H9 (cell line): ENCODE measurements around the gene RANBP17. TPM values are rescaled to one million over a fixed set of nuclear protein-coding genes. Genes with fewer than 3 reads are reported as not detected.

Experiments
- DNase-seq: peaks from one replicate; pipeline ENCODE4 v3.0.0-alpha.2; 2017
- H2AFZ ChIP-seq: one replicate; pipeline ENCODE4 v1.6.1; 2013; ENCODE audit warnings: mild to moderate bottlenecking, low read length, control low read depth, moderate library complexity
- H2AK5ac ChIP-seq: 2 replicates; pipeline ENCODE4 v1.6.1; 2013; ENCODE audit warnings: low read length, control low read depth, mixed read lengths; ENCODE audit not compliant: insufficient read length
- H2BK120ac ChIP-seq: one replicate; pipeline ENCODE4 v1.6.1; 2013; ENCODE audit warnings: low read depth, mild to moderate bottlenecking, low read length, control low read depth, inconsistent platforms; ENCODE audit not compliant: poor library complexity, severe bottlenecking
- H2BK12ac ChIP-seq: 2 replicates; pipeline ENCODE4 v1.6.1; 2013; ENCODE audit warnings: low read length, control low read depth, mixed read lengths, low read depth; ENCODE audit not compliant: insufficient read length
- H2BK15ac ChIP-seq: 2 replicates; pipeline ENCODE4 v1.6.1; 2013; ENCODE audit warnings: low read depth, low read length, control low read depth
- H2BK20ac ChIP-seq: one replicate; pipeline ENCODE4 v1.6.1; 2013; ENCODE audit warnings: low read depth, mild to moderate bottlenecking, low read length, control low read depth, inconsistent platforms; ENCODE audit not compliant: poor library complexity, severe bottlenecking
- H2BK5ac ChIP-seq: 2 replicates; pipeline ENCODE4 v1.6.1; 2013; ENCODE audit warnings: low read length, control low read depth, mixed read lengths; ENCODE audit not compliant: insufficient read length
- H3K14ac ChIP-seq: 2 replicates; pipeline ENCODE4 v1.6.1; 2013; ENCODE audit warnings: low read length, control low read depth; ENCODE audit not compliant: insufficient read depth
- H3K18ac ChIP-seq: 2 replicates; pipeline ENCODE4 v1.6.1; 2013; ENCODE audit warnings: low read depth, mild to moderate bottlenecking, mixed read lengths, low read length, control low read depth; ENCODE audit not compliant: insufficient read length
- H3K23ac ChIP-seq: 2 replicates; pipeline ENCODE4 v1.6.1; 2013; ENCODE audit warnings: low read length, control low read depth, mixed read lengths, low read depth; ENCODE audit not compliant: insufficient read length
- H3K23me2 ChIP-seq: 2 replicates; pipeline ENCODE4 v1.6.1; 2013; ENCODE audit warnings: low read depth, mild to moderate bottlenecking, mixed read lengths, low read length, control low read depth; ENCODE audit not compliant: insufficient read length, poor library complexity, severe bottlenecking
- H3K27ac ChIP-seq: 2 replicates; pipeline ENCODE4 v1.5.1; 2013; ENCODE audit warnings: low read length, control low read depth, mixed read lengths, low read depth; ENCODE audit not compliant: insufficient read length
- H3K27me3 ChIP-seq: 2 replicates; pipeline ENCODE4 v1.6.1; 2013; ENCODE audit warnings: low read length, control low read depth, inconsistent platforms; ENCODE audit not compliant: insufficient read depth
- H3K4ac ChIP-seq: 2 replicates; pipeline ENCODE4 v1.6.1; 2013; ENCODE audit warnings: low read depth, mild to moderate bottlenecking, control low read depth, inconsistent platforms, low read length, moderate library complexity
- H3K4me1 ChIP-seq: 2 replicates; pipeline ENCODE4 v1.6.1; 2013; ENCODE audit warnings: low read length, control low read depth, inconsistent platforms; ENCODE audit not compliant: insufficient read depth
- H3K4me2 ChIP-seq: 2 replicates; pipeline ENCODE4 v1.6.1; 2013; ENCODE audit warnings: low read length, control low read depth, mixed read lengths; ENCODE audit not compliant: insufficient read length, insufficient read depth
- H3K56ac ChIP-seq: 2 replicates; pipeline ENCODE4 v1.6.1; 2013; ENCODE audit warnings: low read depth, mild to moderate bottlenecking, mixed read lengths, low read length, control low read depth; ENCODE audit not compliant: insufficient read length
- H3K79me1 ChIP-seq: 2 replicates; pipeline ENCODE4 v1.6.1; 2013; ENCODE audit warnings: low read depth, mild to moderate bottlenecking, moderate library complexity, low read length, control low read depth, inconsistent platforms; ENCODE audit not compliant: insufficient read depth, poor library complexity, severe bottlenecking
- H3K79me2 ChIP-seq: 2 replicates; pipeline ENCODE4 v1.6.1; 2013; ENCODE audit warnings: low read length, control low read depth, inconsistent platforms; ENCODE audit not compliant: insufficient read depth
- H3K9ac ChIP-seq: 2 replicates; pipeline ENCODE4 v1.6.1; 2013; ENCODE audit warnings: low read length, control low read depth, mixed read lengths; ENCODE audit not compliant: insufficient read length; ENCODE audit errors: extremely low read depth
- H3K9me3 ChIP-seq: one replicate; pipeline ENCODE4 v1.6.1; 2013; ENCODE audit warnings: low read depth, low read length, inconsistent platforms; ENCODE audit not compliant: control insufficient read depth
- H3T11ph ChIP-seq: one replicate; pipeline ENCODE4 v1.6.1; 2013; ENCODE audit warnings: mild to moderate bottlenecking, low read length, control low read depth, inconsistent platforms
- H4K20me1 ChIP-seq: one replicate; pipeline ENCODE4 v1.6.1; 2013; ENCODE audit not compliant: control insufficient read depth, insufficient read length, insufficient read depth
- H4K5ac ChIP-seq: 2 replicates; pipeline ENCODE4 v1.6.1; 2013; ENCODE audit warnings: low read depth, mild to moderate bottlenecking, mixed read lengths, low read length, control low read depth; ENCODE audit not compliant: insufficient read length
- H4K8ac ChIP-seq: replicated peaks from 2 replicates; pipeline ENCODE4 v1.6.1; 2013; ENCODE audit warnings: low read length, control low read depth, mixed read lengths, low read depth; ENCODE audit not compliant: insufficient read length
- H4K91ac ChIP-seq: 2 replicates; pipeline ENCODE4 v1.6.1; 2013; ENCODE audit warnings: low read depth, mild to moderate bottlenecking, moderate library complexity, mixed read lengths, low read length, control low read depth; ENCODE audit not compliant: insufficient read length
- H3K27ac Mint-ChIP-seq, 3 experiments: 2 replicates in 2 of 3; 3 replicates in 1 of 3; pipeline ENCODE4 v1.8.0; 2020 to 2021; ENCODE audit warnings: mixed read lengths in 3 of 3, mild to moderate bottlenecking in 1 of 3, moderate library complexity in 1 of 3
- H3K27me3 Mint-ChIP-seq: 2 replicates; pipeline ENCODE4 v1.8.0; 2021; ENCODE audit warnings: low read depth, mild to moderate bottlenecking, moderate library complexity, mixed read lengths
- H3K36me3 Mint-ChIP-seq, 3 experiments: 2 replicates in 2 of 3; 3 replicates in 1 of 3; pipeline ENCODE4 v1.8.0; 2020 to 2021; ENCODE audit warnings: low read depth in 3 of 3, mixed read lengths in 3 of 3; ENCODE audit not compliant: insufficient read depth in 1 of 3
- H3K4me1 Mint-ChIP-seq, 2 experiments: 2 replicates each; pipeline ENCODE4 v1.8.0; 2020; ENCODE audit warnings: mixed read lengths in 2 of 2
- H3K4me3 Mint-ChIP-seq, 2 experiments: 2 replicates in 1 of 2; 3 replicates in 1 of 2; pipeline ENCODE4 v1.8.0; 2020 to 2021; ENCODE audit warnings: mild to moderate bottlenecking in 2 of 2, mixed read lengths in 2 of 2, moderate library complexity in 1 of 2
- H3K9me3 Mint-ChIP-seq, 2 experiments: 2 replicates in 1 of 2; 3 replicates in 1 of 2; pipeline ENCODE4 v1.8.0; 2020; ENCODE audit warnings: mild to moderate bottlenecking in 2 of 2, mixed read lengths in 2 of 2, moderate library complexity in 1 of 2
- WGBS: extraction: QIAGEN DNeasy Blood & Tissue Kit; methylation state at CpG from one replicate; pipeline ENCODE4 v1.1.7; 2013; ENCODE audit warnings: missing lambda C conversion rate, low lambda C conversion rate, mixed read lengths; ENCODE audit not compliant: insufficient read length; ENCODE audit errors: extremely low coverage; 5-methylcytosine and 5-hydroxymethylcytosine counted together
- total RNA-seq: library from RNA; stranded (reverse); gene quantifications from 2 replicates; pipeline ENCODE4 v1.2.1, GENCODE V29; 2021
- TF ChIP-seq, protein P1 (sequence below): fragments of 200-600 bp; sonication (generic); conservative IDR thresholded peaks from 3 replicates; pipeline ENCODE4 v1.8.0; 2021; ENCODE audit warnings: antibody characterized with exemption, mild to moderate bottlenecking

The RANBP17 gene
- total RNA-seq, 1 experiment from 2014 or later, result 16.5 TPM

GRCh38 chr5:170960567-170960966 is 98.7 kb downstream of the RANBP17 start:
- H3K4me2 ChIP-seq, result no peak overlapping the region
- H4K91ac ChIP-seq, result no peak overlapping the region
- no peak overlapping the region for H2AK5ac ChIP-seq
- no peaks in the 10 kb centered on the region for H3K79me1 ChIP-seq
- H3K9ac ChIP-seq, result no peak overlapping the region
- H3K4ac ChIP-seq, result no peak overlapping the region
- H4K8ac ChIP-seq, result no peak overlapping the region
- H4K20me1 ChIP-seq, result no peaks in the 10 kb centered on the region
- no peak overlapping the region for H3T11ph ChIP-seq
- no peak overlapping the region for H4K5ac ChIP-seq
- no peak overlapping the region for H3K23ac ChIP-seq
- H3K4me3 Mint-ChIP-seq, result no peak overlapping the region
- no peaks in the 10 kb centered on the region for H3K9me3 ChIP-seq
- H2AFZ ChIP-seq, result no peak overlapping the region
- H2BK15ac ChIP-seq, result no peak overlapping the region
- no peak overlapping the region for H2BK120ac ChIP-seq
- H3K27me3 ChIP-seq, result no peaks in the 10 kb centered on the region
- no peaks in the 10 kb centered on the region for H3K79me2 ChIP-seq
- H3K27ac Mint-ChIP-seq, result no peak overlapping the region
- H3K23me2 ChIP-seq, result no peaks in the 10 kb centered on the region
- no peaks in the 10 kb centered on the region; a peak in 1 of 4 replicates for H3K4me1 Mint-ChIP-seq
- H3K36me3 Mint-ChIP-seq, result peaks cover 0 to 13% (median 11%) of the 10 kb centered on the region in 3 experiments; a peak in 5 of 7 replicates
- H3K18ac ChIP-seq, result no peak overlapping the region
- DNase-seq, result no peak
- no peak overlapping the region for H2BK12ac ChIP-seq
- TF ChIP-seq, protein P1, sequence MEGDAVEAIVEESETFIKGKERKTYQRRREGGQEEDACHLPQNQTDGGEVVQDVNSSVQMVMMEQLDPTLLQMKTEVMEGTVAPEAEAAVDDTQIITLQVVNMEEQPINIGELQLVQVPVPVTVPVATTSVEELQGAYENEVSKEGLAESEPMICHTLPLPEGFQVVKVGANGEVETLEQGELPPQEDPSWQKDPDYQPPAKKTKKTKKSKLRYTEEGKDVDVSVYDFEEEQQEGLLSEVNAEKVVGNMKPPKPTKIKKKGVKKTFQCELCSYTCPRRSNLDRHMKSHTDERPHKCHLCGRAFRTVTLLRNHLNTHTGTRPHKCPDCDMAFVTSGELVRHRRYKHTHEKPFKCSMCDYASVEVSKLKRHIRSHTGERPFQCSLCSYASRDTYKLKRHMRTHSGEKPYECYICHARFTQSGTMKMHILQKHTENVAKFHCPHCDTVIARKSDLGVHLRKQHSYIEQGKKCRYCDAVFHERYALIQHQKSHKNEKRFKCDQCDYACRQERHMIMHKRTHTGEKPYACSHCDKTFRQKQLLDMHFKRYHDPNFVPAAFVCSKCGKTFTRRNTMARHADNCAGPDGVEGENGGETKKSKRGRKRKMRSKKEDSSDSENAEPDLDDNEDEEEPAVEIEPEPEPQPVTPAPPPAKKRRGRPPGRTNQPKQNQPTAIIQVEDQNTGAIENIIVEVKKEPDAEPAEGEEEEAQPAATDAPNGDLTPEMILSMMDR, result no peak
- no peaks in the 10 kb centered on the region; a peak in 1 of 5 replicates for H3K9me3 Mint-ChIP-seq
- no peaks in the 10 kb centered on the region for H3K27me3 Mint-ChIP-seq
- no peak overlapping the region for H2BK20ac ChIP-seq
- no peaks in the 10 kb centered on the region for H3K4me1 ChIP-seq
- H3K27ac ChIP-seq, result no peak overlapping the region
- no peak overlapping the region for H2BK5ac ChIP-seq
- no CpG with 5 or more reads among the region's 3 CpGs for WGBS
- H3K14ac ChIP-seq, result no peak overlapping the region
- H3K56ac ChIP-seq, result no peak overlapping the region
